Loucy (cell line): ENCODE measurements around the gene TPD52L1.

Experiments used
- H2AFZ ChIP-seq: fragments of 200-600 bp; sonication (generic); 2 replicates; pipeline ENCODE4 v1.6.0; 2016; ENCODE audit warnings: antibody characterized with exemption, mild to moderate bottlenecking, low read length, moderate library complexity
- H3F3A ChIP-seq: fragments of 200-600 bp; 2 replicates; pipeline ENCODE4 v1.6.0; 2016; ENCODE audit warnings: antibody characterized with exemption, low read depth, mild to moderate bottlenecking
- H3K27me3 ChIP-seq: fragments of 200-600 bp; sonication (generic); 2 replicates; pipeline ENCODE4 v1.6.1; 2014; ENCODE audit warnings: low read length, mild to moderate bottlenecking; ENCODE audit not compliant: insufficient read depth, poor library complexity, severe bottlenecking
- H3K36me3 ChIP-seq: fragments of 200-600 bp; sonication (generic); 2 replicates; pipeline ENCODE4 v1.6.1; 2016; ENCODE audit warnings: low read length; ENCODE audit not compliant: insufficient read depth
- H3K4me1 ChIP-seq: fragments of 200-600 bp; sonication (generic); 2 replicates; pipeline ENCODE4 v1.5.1; 2014; ENCODE audit warnings: low read length, mild to moderate bottlenecking; ENCODE audit not compliant: insufficient read depth, poor library complexity, severe bottlenecking
- H3K4me2 ChIP-seq: fragments of 200-600 bp; sonication (generic); 2 replicates; pipeline ENCODE4 v1.6.0; 2014; ENCODE audit warnings: antibody characterized with exemption, low read length, low read depth, mild to moderate bottlenecking; ENCODE audit not compliant: poor library complexity, severe bottlenecking
- H3K4me3 ChIP-seq: fragments of 200-600 bp; sonication (generic); 2 replicates; pipeline ENCODE4 v1.5.1; 2014; ENCODE audit warnings: low read length, mild to moderate bottlenecking, mixed read lengths; ENCODE audit not compliant: poor library complexity, severe bottlenecking
- H3K79me2 ChIP-seq: fragments of 200-600 bp; sonication (generic); 2 replicates; pipeline ENCODE4 v1.6.1; 2014; ENCODE audit warnings: low read length; ENCODE audit not compliant: insufficient read depth
- H3K9ac ChIP-seq: fragments of 200-600 bp; sonication (generic); 2 replicates; pipeline ENCODE4 v1.6.0; 2014; ENCODE audit warnings: mild to moderate bottlenecking, low read depth, low read length, moderate library complexity; ENCODE audit not compliant: poor library complexity, severe bottlenecking
- H3K9me2 ChIP-seq: fragments of 200-600 bp; sonication (generic); replicated peaks from 2 replicates; pipeline ENCODE4 v1.6.1; 2016; ENCODE audit warnings: low read depth, low read length, mixed read lengths
- H3K9me3 ChIP-seq: fragments of 200-600 bp; sonication (generic); 2 replicates; pipeline ENCODE4 v1.6.1; 2014; ENCODE audit warnings: mild to moderate bottlenecking, antibody characterized with exemption, low read length, low read depth; ENCODE audit not compliant: insufficient read depth
- H4K20me1 ChIP-seq: fragments of 200-600 bp; sonication (generic); 2 replicates; pipeline ENCODE4 v1.6.0; 2014; ENCODE audit warnings: antibody characterized with exemption, low read length, mild to moderate bottlenecking; ENCODE audit not compliant: insufficient read depth, poor library complexity, severe bottlenecking
- EZH2phosphoT487 ChIP-seq: fragments of 200-600 bp; IDR thresholded peaks from 2 replicates; pipeline ENCODE4 v1.6.1; 2018; ENCODE audit warnings: antibody characterized with exemption, mild to moderate bottlenecking, moderate library complexity, borderline replicate concordance
- TF ChIP-seq, protein P1 (sequence below): fragments of 200-600 bp; sonication (generic); conservative IDR thresholded peaks from 2 replicates; pipeline ENCODE4 v1.5.1; 2014; ENCODE audit warnings: mild to moderate bottlenecking, antibody characterized with exemption, low read length

TPD52L1 gene

DNA sequence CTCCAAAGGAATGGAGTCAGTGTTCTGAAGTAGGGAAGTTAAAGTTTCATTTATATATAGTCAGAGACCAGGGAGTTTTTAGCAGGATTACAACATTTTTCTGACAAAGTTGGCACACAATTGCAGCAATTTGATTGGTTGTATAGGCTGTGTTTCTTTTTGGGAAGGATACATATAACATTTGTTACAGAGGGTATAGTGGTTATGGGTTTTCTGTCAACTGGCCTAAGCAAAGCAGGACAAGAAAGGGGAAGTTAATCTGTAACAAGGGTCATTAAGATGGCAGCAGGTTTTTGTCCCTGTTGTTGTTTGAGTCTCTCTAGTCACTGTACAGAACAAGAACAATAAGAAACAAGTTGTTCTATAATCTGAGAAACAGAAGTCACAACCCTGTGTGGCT is 41.4 kb downstream of the TPD52L1 start:
- H3K36me3 ChIP-seq, result no peaks in the 10 kb centered on the region
- H3K9me2 ChIP-seq, result no peaks in the 10 kb centered on the region
- no peak overlapping the region for H3K9ac ChIP-seq
- H2AFZ ChIP-seq, result no peak overlapping the region
- no peak overlapping the region for H3K4me3 ChIP-seq
- TF ChIP-seq, protein P1, sequence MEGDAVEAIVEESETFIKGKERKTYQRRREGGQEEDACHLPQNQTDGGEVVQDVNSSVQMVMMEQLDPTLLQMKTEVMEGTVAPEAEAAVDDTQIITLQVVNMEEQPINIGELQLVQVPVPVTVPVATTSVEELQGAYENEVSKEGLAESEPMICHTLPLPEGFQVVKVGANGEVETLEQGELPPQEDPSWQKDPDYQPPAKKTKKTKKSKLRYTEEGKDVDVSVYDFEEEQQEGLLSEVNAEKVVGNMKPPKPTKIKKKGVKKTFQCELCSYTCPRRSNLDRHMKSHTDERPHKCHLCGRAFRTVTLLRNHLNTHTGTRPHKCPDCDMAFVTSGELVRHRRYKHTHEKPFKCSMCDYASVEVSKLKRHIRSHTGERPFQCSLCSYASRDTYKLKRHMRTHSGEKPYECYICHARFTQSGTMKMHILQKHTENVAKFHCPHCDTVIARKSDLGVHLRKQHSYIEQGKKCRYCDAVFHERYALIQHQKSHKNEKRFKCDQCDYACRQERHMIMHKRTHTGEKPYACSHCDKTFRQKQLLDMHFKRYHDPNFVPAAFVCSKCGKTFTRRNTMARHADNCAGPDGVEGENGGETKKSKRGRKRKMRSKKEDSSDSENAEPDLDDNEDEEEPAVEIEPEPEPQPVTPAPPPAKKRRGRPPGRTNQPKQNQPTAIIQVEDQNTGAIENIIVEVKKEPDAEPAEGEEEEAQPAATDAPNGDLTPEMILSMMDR, result no peak
- TF ChIP-seq EZH2phosphoT487, result no peak
- H4K20me1 ChIP-seq, result no peaks in the 10 kb centered on the region
- no peaks in the 10 kb centered on the region for H3K27me3 ChIP-seq
- H3K9me3 ChIP-seq, result no peaks in the 10 kb centered on the region
- no peaks in the 10 kb centered on the region for H3K4me1 ChIP-seq
- H3K4me2 ChIP-seq, result no peak overlapping the region
- H3K79me2 ChIP-seq, result no peaks in the 10 kb centered on the region
- no peaks in the 10 kb centered on the region for H3F3A ChIP-seq

DNA sequence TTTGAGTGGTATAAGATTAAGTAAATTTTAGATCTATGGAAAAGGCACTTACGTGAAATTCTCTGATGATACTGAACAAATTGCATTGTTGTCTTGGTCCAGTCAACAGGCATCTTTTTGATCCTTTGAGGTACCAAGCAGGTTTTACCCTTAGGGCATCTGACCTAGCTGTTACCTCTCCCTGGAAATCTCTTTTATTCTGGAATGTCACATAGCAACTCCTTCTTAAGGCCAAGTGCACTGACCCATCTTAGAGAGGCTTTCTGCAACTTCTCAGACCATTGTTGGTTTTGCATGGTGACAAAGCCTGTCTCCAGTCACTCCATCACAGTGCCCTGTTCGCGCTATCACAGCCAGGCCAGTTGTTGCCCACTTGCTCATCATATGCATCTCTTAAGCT is 42.0 kb downstream of the TPD52L1 start:
- no peaks in the 10 kb centered on the region for H3F3A ChIP-seq
- no peaks in the 10 kb centered on the region for H3K9me2 ChIP-seq
- H3K4me1 ChIP-seq, result no peaks in the 10 kb centered on the region
- no peak overlapping the region for H3K4me3 ChIP-seq
- no peak overlapping the region for H3K4me2 ChIP-seq
- H3K79me2 ChIP-seq, result no peaks in the 10 kb centered on the region
- H3K9ac ChIP-seq, result no peak overlapping the region
- H3K27me3 ChIP-seq, result no peaks in the 10 kb centered on the region
- H2AFZ ChIP-seq, result no peak overlapping the region
- H4K20me1 ChIP-seq, result no peaks in the 10 kb centered on the region
- no peaks in the 10 kb centered on the region for H3K36me3 ChIP-seq
- no peaks in the 10 kb centered on the region for H3K9me3 ChIP-seq
- TF ChIP-seq, protein P1, result no peak
- TF ChIP-seq EZH2phosphoT487, result no peak

DNA sequence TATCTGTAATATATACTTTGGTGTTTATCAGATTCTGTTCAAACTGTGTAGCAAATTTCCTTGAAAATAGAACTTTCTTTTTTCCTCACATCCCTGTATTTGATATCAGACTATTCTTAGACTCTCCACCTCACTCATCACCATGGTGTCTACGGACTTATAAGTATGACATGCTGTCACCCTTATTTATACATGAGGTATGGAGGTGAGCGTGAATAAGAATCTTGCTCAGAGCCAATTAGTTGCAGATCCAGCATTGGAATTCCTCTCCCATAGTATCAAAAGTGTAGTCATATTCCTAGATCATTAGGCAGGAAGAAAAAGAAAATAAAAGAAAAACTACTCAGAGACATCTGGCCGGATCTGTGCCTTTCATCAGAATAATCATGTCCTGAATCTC is 43.0 kb downstream of the TPD52L1 start:
- Histone ChIP-seq H3K4me1 (no peaks in the 10 kb centered on the region), H3K4me2 (no peak overlapping the region), H3K9me3 (no peaks in the 10 kb centered on the region)

More for the DNA sequence above, 43.0 kb downstream of the TPD52L1 start:
- H3F3A ChIP-seq, result no peaks in the 10 kb centered on the region
- H3K4me3 ChIP-seq, result no peak overlapping the region
- no peaks in the 10 kb centered on the region for H3K9me2 ChIP-seq
- H3K36me3 ChIP-seq, result no peaks in the 10 kb centered on the region
- H2AFZ ChIP-seq, result no peak overlapping the region
- H4K20me1 ChIP-seq, result no peaks in the 10 kb centered on the region
- H3K79me2 ChIP-seq, result no peaks in the 10 kb centered on the region
- H3K27me3 ChIP-seq, result no peaks in the 10 kb centered on the region
- no peak for TF ChIP-seq EZH2phosphoT487
- TF ChIP-seq, protein P1, result no peak
- no peak overlapping the region for H3K9ac ChIP-seq
